ENCODE data around the gene TNRC6C. TPM values are rescaled to one million over a fixed set of nuclear protein-coding genes. Genes with fewer than 3 reads are reported as not detected.

TNRC6C gene
- total and polyA plus RNA-seq, 2 experiments from 2014 or later = 10.1 to 16.6 TPM

DNA sequence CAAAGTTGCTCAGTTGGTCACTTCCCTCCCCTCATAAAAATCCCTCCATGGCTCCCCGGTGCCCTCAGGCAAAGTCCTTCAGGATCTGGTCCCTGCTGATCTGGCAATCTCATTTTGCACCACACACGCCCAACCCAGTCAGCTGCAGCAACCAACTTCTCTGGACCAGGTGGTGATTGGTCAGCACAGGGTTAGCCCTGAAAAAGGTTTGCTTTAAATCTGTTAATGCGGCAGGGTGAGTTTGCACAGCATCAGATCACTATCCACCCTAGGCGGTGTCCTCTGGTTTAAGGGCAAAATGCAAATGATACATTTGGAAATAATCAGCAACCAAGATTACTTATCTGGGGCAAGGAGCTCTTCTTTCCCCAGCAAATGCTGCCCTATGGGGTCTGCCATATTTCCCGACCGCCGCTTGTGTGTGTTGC lies 42.9 kb upstream of the TNRC6C start:
- H3K4me3 ChIP-seq = no peak overlapping the region
- peaks cover 12% of the 10 kb centered on the region for H3K27me3 Mint-ChIP-seq (ENCODE audit: insufficient read depth, low read depth, poor library complexity)
- no peaks in the 10 kb centered on the region for H3K27me3 ChIP-seq (ENCODE audit: insufficient read depth)
- H3K79me2 ChIP-seq (replicated peaks; ENCODE audit: insufficient read depth) = no peaks in the 10 kb centered on the region
- H4K20me1 ChIP-seq (replicated peaks; ENCODE audit: insufficient read depth) = no peaks in the 10 kb centered on the region
- no peak overlapping the region for H2AFZ ChIP-seq
- H3K4me3 Mint-ChIP-seq = no peak overlapping the region
- DNase-seq (ENCODE audit: low spot score) (no peak), ATAC-seq (no peak)
- H3K9me3 Mint-ChIP-seq = peaks cover 10% of the 10 kb centered on the region
- no peak overlapping the region for H3K27ac Mint-ChIP-seq
- H3K9me2 ChIP-seq (ENCODE audit: insufficient read depth) = peaks cover 3% of the 10 kb centered on the region; the same call in 1 of the 2 replicates
- 0 out of 2 replicates have a peak, but pooled peaks cover 3% of the 10 kb centered on the region for H3F3A ChIP-seq (replicated peaks; ENCODE audit: low read depth)
- H3K4me1 ChIP-seq (ENCODE audit: insufficient read depth) = peaks cover 33% of the 10 kb centered on the region
- no peak overlapping the region for H3K4me2 ChIP-seq
- H3K27ac ChIP-seq (ENCODE audit: low read depth) = no peak overlapping the region
- H3K4me1 Mint-ChIP-seq = peaks cover 30% of the 10 kb centered on the region
- H3K36me3 Mint-ChIP-seq (ENCODE audit: low read depth) = peaks cover 7% of the 10 kb centered on the region; the same call in 1 of the 3 replicates
- no peak for TF ChIP-seq POLR2AphosphoS5 (IDR thresholded peaks at IDR 0.05; ENCODE audit: low read depth)
- TF ChIP-seq EZH2 (IDR thresholded peaks at IDR 0.05; ENCODE audit: low read depth, unreplicated experiment) = no peak
- TF ChIP-seq, protein P1, sequence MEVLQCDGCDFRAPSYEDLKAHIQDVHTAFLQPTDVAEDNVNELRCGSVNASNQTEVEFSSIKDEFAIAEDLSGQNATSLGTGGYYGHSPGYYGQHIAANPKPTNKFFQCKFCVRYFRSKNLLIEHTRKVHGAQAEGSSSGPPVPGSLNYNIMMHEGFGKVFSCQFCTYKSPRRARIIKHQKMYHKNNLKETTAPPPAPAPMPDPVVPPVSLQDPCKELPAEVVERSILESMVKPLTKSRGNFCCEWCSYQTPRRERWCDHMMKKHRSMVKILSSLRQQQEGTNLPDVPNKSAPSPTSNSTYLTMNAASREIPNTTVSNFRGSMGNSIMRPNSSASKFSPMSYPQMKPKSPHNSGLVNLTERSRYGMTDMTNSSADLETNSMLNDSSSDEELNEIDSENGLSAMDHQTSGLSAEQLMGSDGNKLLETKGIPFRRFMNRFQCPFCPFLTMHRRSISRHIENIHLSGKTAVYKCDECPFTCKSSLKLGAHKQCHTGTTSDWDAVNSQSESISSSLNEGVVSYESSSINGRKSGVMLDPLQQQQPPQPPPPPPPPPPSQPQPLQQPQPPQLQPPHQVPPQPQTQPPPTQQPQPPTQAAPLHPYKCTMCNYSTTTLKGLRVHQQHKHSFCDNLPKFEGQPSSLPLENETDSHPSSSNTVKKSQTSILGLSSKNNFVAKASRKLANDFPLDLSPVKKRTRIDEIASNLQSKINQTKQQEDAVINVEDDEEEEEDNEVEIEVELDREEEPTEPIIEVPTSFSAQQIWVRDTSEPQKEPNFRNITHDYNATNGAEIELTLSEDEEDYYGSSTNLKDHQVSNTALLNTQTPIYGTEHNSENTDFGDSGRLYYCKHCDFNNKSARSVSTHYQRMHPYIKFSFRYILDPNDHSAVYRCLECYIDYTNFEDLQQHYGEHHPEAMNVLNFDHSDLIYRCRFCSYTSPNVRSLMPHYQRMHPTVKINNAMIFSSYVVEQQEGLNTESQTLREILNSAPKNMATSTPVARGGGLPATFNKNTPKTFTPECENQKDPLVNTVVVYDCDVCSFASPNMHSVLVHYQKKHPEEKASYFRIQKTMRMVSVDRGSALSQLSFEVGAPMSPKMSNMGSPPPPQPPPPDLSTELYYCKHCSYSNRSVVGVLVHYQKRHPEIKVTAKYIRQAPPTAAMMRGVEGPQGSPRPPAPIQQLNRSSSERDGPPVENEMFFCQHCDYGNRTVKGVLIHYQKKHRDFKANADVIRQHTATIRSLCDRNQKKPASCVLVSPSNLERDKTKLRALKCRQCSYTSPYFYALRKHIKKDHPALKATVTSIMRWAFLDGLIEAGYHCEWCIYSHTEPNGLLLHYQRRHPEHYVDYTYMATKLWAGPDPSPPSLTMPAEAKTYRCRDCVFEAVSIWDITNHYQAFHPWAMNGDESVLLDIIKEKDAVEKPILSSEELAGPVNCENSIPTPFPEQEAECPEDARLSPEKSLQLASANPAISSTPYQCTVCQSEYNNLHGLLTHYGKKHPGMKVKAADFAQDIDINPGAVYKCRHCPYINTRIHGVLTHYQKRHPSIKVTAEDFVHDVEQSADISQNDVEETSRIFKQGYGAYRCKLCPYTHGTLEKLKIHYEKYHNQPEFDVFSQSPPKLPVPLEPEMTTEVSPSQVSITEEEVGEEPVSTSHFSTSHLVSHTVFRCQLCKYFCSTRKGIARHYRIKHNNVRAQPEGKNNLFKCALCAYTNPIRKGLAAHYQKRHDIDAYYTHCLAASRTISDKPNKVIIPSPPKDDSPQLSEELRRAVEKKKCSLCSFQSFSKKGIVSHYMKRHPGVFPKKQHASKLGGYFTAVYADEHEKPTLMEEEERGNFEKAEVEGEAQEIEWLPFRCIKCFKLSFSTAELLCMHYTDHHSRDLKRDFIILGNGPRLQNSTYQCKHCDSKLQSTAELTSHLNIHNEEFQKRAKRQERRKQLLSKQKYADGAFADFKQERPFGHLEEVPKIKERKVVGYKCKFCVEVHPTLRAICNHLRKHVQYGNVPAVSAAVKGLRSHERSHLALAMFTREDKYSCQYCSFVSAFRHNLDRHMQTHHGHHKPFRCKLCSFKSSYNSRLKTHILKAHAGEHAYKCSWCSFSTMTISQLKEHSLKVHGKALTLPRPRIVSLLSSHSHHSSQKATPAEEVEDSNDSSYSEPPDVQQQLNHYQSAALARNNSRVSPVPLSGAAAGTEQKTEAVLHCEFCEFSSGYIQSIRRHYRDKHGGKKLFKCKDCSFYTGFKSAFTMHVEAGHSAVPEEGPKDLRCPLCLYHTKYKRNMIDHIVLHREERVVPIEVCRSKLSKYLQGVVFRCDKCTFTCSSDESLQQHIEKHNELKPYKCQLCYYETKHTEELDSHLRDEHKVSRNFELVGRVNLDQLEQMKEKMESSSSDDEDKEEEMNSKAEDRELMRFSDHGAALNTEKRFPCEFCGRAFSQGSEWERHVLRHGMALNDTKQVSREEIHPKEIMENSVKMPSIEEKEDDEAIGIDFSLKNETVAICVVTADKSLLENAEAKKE (CRISPR knock-in tag; IDR thresholded peaks at IDR 0.05) = no peak
- TF ChIP-seq, protein P2, sequence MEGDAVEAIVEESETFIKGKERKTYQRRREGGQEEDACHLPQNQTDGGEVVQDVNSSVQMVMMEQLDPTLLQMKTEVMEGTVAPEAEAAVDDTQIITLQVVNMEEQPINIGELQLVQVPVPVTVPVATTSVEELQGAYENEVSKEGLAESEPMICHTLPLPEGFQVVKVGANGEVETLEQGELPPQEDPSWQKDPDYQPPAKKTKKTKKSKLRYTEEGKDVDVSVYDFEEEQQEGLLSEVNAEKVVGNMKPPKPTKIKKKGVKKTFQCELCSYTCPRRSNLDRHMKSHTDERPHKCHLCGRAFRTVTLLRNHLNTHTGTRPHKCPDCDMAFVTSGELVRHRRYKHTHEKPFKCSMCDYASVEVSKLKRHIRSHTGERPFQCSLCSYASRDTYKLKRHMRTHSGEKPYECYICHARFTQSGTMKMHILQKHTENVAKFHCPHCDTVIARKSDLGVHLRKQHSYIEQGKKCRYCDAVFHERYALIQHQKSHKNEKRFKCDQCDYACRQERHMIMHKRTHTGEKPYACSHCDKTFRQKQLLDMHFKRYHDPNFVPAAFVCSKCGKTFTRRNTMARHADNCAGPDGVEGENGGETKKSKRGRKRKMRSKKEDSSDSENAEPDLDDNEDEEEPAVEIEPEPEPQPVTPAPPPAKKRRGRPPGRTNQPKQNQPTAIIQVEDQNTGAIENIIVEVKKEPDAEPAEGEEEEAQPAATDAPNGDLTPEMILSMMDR (conservative IDR thresholded peaks at IDR 0.05; ENCODE audit: low read depth in 2 of 2) = no peak
- no peaks in the 10 kb centered on the region for H3K36me3 ChIP-seq (ENCODE audit: insufficient read depth)

All from GM23338 (cell line).